HL-60/S4 (cell line): ENCODE measurements around the gene PCGF2.

Source experiments
- in situ Hi-C: fragments of 300-500 bp; cut with MboI; formaldehyde crosslinking; loops from 2 replicates; pipeline ENCODE4 v1.14.3; 2022; ENCODE audit warnings: low sequenced_read_pairs

Gene PCGF2

DNA sequence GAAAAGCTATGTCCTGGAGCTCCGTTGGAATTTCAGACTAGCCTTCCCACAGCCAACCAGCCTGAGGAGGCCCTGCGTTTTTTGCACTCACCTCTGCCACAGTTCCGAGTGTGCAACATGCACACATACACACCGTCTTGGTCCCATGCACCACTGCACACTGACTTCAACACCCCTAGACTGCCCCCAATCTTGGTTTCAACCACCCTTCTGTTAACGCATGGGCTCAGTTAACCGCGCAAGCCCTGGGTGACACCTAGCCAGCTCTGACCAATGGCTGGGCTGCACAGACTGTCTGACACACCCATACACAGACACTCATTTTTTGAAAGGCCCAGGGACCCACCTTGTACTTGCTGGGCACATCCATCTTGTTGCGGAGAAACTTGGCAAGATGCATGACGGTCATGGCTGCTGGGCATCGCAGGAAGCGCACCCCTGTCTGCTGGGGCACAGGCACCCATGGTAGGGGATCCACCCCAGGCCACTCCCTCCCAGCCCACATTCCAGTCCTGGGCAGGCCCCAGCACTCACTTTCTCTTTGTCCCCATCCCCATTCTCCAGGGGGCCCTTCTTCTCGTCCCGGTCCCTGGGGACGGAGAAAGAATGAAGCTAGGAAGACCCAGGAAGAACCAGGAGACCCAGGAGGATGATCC lies 10.0 kb downstream of the PCGF2 start:
- in situ Hi-C loops: no loop called here

DNA sequence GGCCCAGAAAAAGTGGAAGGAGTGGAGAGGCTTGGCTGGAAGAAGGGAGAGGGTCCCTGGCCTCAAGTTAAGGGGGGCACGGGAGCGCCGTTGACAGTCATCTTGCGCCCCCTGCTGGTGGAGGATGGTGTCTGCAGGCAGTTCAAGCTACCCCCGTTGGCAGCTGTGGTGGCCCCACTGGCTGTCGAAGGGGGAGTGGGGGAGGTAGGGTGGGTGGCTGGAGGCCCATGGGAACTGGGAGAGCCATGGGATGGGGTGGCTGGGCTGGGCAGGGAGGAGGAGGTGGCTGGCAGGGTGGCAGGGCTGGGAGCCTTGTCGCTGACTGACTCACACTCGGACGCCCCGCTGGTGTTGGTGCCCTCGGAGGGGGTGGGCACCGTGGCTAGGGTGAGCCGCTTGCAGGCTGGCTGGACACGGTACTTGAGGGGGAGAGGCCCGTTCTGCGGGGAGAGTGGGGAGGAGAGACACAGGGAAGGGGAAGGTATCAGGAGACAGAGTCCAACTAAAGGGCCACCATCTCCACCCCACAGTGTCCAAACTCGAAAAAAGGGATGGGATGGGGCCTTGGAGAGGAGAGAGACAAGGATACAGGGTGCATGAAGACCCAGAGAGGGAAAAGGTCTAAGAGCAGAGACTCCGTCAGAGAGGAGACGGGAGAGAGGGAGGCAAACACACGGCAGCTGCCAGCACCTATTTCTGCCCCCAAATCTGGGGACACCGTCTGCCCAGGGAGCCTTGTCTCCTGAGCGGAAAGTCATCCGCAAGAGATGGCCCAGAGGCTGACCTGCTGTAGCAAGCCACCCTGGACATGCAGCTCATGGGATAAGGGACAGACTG lies 12.8 kb downstream of the PCGF2 start:
- in situ Hi-C loops: no loop called here

DNA sequence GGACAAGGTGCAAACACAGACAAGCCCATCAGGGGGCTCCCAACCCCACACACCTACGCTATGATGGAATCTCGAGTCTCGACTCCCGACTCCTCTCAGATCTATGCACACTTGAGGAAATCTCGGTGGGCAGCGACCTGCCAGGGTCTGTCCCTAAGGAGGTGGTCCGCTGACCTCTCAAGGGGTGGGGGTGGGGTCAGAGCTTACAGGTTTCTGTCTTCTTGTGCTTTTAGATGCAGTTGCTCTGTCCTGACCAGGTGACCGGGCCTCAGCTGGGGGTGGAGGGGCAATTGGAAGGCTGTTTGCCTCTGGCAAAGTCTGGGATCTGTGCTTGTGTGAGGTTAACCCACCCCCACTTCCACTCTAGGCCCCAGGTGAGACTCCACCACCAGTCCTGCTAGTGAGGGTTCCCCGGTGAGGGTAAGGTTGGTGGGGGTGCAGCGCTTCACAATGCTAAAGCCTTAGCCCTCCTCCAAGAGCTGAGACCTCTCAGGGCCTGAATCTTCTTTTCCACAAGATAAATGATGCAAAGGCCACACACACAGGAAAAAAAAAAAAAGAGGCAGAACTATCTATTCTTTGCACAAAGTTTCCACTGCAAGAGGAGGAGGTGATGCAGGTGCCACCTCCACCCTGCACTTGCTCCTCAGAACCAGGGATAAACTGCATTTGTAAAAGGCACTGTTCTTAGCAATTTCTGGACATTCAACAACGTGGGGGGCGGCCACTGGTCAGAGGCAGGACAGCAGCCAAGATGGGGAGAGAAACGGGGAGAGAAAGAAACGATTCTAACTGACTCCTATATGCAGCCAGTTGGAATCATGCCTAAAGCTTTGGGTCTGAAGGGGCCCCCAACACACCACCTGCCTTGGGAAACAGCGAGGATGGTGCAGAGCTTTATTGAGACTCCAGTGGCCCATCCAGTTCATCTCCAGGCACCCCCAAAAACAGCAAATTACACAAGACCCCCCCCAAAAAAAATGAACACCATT lies 13.9 kb downstream of the PCGF2 start:
- in situ Hi-C loops: no loop called here

DNA sequence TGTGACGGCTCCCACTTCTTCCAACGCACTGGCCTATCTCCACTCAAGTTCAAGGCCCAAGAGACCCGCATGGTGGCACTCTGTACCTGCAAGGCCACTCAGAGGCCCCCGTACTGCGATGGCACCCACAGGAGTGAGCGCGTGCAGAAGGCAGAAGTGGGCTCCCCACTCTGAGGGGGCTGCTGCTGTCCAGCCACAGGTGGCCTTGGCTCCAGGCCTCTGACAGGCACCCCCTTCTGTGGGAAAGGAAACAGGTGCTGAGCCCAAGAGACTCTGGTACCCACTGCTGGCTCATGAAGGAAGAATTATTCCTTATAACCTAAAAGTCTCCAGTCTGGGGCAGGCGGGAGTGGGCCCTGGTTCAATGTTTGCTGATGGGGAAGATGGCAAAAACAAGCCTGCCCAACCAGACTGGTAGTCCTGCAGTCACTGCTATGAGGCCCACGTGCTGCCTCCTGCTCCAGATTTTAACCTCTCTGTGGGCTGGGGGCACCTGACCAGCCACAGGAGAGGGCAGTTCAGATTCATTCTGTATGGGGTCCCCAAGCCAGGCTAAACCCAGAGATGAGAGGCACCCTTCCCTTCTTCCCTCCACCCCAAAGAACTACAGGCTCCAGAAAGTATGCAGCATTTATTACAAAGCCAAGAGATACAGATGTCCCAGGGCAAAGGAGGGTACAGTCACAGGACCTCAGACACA lies 14.7 kb downstream of the PCGF2 start:
- in situ Hi-C loops: no loop called here

DNA sequence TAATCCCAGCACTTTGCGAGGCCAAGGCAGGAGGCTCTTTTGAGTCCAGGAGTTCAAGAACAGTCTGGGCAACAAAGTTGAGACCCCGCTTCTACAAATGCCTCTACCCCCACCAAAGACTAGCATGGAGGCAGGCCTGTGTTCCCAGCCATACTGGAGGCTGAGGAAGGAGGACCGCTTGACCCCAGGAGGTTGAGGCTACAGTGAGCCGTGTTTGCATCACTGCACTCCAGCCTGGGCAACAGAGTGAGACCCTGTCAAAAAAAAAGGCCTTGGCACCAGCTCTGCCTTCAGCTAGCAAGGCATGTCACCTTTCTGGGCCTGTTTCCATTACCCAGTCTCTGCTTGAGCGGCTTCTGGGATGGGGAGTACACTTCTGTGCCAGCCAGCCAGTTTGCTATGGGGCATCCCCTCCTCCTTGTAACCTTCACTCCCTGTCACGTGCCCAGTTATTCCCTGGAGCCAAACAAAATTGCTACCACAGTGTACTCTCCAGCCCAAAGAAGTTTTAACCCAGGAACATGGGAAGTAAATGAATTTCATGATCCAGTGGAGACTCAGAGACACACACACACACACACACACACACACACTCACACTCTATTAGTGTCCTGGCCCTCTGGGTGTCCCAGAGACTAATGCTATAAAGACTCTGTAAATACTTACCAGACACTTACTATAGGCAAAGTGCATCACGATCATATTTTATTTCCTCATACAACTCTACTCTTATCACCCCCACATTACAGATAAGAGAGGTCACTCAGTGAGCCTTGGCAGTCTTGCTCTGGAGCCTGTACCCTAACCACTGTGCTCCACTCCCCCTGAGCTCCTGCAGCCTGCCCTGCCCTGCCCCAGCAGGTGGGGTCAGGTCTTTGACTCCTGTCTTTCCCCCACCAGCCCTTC lies 15.5 kb downstream of the PCGF2 start:
- in situ Hi-C loops: no loop called here

DNA sequence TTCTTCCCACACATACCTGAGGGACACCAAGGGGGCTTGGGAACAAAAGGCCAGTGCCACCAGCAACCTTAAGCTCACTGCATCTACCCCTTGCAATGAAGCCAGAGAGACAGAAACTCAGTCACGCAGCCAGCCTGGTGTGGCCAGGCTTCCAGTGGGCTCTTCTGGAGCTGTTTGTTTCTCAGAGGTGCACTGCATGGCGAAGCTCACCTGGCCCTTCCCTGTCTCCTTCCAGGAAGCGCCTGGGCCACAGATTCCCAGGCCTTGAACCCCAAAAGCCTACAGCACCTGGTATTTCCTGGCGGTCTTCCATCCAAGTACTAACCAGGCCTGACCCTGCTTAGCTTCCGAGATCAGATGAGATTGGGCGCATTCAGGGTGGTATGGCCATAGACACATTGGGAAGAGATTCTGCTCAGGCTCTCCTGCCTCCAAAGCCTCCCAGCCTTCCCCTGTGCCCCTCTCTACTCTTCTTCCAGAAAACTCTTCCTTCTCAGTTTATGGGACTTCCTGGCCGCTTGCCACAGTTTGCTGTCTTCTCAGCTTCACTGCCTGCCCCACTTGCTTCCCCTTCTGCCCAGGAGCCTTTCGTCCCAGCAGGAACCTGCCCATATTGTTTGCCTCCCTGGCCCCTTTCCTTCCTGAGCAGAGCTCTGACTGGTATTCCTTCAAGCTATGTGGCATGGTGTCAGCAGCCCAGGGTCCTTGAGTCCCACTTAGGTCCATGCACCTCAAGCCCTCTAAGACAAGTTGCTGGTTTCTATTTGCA lies 16.4 kb downstream of the PCGF2 start:
- in situ Hi-C loops: no loop called here

DNA sequence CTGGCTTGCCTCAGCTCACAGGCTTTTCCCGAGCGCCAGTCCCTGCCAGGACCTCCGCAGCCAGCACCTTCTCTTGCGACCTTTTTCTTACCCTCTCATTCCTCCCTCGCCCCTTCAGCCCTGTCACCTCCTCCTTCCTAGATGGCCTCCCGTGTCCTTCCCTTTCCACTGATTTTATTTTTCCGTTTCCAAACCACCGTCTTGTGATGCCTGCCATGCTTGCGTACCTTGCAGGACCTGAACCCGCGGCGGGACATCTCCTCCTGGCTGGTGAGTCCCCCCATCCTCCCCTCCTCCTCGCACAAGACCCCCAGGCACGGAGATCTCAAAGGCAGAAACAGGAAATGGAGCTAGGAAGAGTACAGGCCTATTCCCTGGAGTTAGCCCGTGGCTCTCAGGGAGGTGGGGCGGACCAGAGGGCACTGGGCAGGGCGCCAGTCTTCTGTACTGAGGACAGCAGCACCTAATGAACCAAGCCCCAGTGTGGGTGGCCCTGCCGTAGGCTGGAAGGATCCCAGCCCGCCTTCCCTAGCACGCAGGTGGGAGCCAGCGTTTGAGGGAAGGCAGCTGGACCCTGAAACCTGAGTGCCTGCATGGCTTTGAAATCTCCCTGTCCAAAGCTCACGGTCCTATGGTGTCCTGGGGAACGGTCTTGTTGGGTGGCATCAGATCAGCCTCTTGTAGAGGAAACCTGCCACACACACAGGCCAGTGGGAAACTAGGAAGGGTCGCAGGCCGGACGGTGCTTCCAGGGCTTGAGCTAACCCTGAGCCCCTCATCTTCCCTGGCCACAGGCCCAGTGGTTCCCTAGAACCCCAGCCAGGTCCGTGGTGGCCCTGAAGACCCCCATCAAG lies 17.4 kb downstream of the PCGF2 start:
- in situ Hi-C loops: no loop called here

DNA sequence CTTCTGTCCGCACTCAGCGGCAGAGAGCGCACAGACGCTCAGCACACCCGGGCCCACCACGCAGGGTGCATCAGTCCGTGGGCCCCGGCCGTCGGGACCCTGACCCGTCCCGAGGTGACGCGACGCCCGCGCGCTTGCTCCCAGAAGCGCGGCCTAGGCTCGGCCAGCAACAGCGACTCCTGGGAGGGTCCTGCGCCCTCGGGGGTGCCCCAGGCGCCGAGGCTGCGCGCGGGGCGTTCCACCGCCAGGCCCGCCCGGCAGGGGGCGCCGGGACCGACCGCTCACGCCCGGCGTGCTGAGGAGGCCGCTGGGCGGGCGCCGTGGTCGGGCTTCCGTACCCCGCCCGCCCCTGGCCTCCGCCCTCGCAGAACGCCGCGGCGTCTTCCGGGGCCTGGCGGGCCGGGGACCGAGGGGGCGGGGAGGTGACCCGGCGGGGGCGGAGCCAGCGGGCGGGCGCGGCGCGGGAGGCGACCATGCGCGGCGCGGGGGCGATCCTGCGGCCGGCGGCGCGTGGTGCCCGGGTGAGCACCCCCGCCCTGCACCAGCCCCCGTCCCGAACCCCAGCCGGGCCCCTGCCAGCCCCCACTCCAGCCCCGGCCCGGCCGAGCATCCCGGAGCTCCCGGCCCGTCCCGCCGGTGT lies 18.1 kb downstream of the PCGF2 start, which contains the start of gene CISD3:
TSS of gene CISD3 (plus strand) at position 456 of the 640 bp plus-strand sequence. CDS start at position 474, 18 bp downstream.
- in situ Hi-C loops: loop anchor here (5.0 kb wide), 1 partner anchor 53 kb away; no protein-coding TSS in a partner anchor

DNA sequence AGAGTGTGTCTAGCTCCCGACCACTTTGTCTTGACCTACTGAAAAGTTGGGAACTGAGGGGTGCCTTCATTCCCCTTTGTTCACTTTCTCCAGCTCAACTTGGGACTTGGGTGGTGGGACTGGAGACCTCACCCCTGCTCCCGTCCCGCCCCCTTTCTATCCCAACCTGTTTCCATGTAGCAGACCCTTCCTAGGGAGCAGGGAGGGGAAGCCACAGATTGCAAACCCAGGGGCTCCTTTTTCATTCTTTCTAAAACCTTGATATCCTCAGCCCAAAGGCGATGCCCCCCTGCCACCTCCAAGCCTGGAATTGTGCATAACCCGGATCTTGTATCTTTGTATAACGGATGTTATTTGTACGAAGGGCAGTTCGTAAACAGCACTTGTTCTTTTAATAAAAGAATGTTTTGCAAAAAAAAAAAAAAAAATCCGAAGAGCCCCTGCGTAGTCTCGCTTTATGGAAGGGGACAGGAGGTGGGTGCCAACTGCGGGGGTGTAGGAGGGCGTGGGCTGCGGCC lies 18.7 kb downstream of the PCGF2 start:
- in situ Hi-C loops: loop anchor here (5.0 kb wide), 1 partner anchor 52 kb away; no protein-coding TSS in a partner anchor

DNA sequence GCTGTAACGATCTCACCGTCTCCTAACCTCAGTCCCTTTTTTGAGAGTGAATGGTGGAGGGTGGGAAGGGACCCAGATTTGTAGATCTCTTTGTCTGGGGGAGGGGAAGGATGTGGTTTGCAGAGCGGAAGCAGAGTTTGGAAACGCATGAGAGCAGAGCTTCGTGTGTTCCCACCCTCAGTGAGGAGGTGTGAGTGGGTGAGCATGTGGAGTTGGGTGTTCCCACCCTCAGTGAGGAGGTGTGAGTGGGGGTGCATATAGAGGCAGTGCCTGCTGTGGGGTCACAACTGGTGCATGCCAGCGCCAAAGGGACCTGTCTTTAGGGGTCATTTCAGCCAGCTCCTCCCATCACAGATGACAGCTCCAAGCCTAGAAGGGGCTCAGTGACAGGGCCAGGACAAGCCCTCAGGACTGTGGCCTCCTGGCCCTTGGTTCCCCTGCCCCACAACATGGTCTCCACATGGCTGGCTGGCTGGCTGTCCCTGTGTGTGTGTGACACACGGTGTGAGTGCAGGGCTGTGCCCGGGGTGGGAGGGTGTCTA lies 19.8 kb downstream of the PCGF2 start:
- in situ Hi-C loops: loop anchor here (5.0 kb wide), 1 partner anchor 51 kb away; no protein-coding TSS in a partner anchor

DNA sequence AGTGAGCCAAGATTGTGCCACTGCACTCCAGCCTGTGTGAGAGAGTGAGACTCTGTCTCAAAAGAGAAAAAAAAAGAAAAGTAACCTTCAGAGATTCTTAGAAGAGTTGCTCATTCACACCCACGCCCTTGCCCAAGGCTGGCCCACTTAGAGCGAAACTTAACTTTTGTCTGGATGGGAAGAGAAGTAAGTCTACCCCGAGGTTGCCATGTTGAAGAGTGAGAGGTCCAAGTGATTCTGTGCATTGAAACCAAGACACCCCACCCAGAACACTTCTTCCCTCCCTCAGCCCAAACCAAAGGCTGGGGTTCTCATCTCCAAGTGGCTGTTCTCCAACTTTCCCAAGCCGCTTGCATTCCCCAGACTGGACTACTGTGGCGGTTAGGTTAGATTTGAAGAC lies 20.4 kb downstream of the PCGF2 start:
- in situ Hi-C loops: loop anchor here (5.0 kb wide), 1 partner anchor 50 kb away; no protein-coding TSS in a partner anchor

DNA sequence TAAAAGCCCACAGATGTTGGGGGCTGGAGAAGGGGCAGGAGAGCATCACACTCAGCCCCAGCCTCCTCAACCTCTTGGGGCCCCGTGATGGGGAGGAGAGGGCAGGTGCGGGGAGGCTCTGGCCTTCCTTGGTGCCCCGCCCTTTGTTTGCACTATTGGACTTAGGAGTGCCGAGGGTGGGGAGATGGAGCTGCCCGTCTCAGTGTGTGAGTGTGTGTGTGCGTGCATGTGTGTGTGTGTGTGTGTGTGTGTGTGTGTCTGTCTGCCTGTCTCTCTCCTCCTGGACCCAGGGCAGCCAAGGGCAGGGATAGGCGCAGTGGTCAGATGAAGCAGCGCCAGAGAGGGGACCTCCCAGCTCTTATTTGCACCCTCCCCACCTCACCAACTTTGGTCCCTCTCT lies 22.0 kb downstream of the PCGF2 start:
- in situ Hi-C loops: loop anchor here (5.0 kb wide), 1 partner anchor 49 kb away; no protein-coding TSS in a partner anchor

DNA sequence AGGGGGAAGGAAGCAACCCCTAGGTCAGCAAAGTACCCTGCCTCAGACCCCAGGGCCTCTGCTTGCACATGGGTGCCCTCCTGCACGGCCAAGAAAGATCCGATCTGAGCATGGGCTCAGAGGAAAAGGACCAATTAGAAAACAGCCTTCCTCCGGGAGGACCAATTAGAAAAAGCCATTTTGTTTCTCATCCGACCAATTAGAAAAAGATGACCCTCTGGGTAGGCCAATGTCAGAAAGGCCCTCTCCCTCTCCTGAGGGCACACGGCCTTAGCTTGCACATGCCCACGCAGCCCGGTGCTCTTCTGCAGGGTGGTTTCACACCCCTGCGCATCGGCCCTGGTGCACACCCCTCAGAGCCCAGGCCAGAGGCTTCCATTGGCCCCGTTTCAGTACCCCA lies 23.1 kb downstream of the PCGF2 start:
- in situ Hi-C loops: loop anchor here (5.0 kb wide), 1 partner anchor 48 kb away; no protein-coding TSS in a partner anchor

DNA sequence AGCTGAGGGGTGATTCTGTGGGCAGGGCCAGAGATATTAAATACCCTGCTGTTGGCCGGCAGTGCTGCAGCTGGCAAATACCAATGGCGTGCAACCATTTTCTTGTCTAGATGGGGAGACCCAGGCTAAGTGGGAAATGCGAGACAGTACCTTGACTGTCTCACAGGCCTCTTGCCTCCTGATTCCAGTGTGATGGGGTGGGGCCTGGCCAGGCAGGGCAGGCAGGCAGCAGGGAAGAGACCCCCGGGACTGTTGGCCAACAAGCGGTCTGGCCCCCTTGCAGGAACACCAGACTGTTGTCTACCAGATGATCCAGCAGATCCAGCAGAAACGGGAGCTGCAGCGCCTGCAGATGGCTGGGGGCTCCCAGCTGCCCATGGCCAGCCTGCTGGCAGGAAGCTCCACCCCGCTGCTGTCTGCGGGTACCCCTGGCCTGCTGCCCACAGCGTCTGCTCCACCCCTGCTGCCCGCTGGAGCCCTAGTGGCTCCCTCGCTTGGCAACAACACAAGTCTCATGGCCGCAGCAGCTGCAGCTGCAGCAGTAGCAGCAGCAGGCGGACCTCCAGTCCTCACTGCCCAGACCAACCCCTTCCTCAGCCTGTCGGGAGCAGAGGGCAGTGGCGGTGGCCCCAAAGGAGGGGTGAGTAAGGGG lies 23.7 kb downstream of the PCGF2 start:
- in situ Hi-C loops: no loop called here

DNA sequence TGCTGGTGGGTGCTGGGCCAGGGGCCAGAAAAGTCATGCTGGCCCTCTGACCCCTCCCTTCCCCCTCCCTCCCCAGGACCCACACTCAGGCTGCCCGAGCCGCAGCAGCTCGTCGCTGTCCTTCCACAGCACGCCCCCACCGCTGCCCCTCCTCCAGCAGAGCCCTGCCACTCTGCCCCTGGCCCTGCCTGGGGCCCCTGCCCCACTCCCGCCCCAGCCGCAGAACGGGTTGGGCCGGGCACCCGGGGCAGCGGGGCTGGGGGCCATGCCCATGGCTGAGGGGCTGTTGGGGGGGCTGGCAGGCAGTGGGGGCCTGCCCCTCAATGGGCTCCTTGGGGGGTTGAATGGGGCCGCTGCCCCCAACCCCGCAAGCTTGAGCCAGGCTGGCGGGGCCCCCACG lies 26.3 kb downstream of the PCGF2 start:
- in situ Hi-C loops: no loop called here

DNA sequence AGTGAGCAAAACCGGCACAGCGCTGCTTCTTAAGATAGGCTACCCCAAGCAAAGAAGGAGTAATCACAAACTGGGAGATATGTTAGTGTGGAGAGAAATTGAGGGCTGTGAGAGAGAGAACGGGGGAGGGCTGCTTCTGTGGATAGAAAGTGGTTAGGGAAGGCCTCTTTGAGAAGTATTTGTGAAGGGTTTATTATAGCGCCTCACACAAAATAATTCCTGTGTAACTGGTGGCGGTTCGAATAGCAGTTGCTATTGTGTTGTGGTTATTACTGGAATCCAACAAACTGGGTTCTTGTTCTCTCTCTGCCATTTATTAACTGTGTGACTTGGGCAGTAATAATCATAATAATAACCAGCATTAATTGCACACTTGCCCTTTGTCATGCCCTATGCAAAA lies 27.2 kb downstream of the PCGF2 start:
- in situ Hi-C loops: no loop called here
